GM19455 (cell line): ENCODE results near the gene ACADM.
"Not testable (repeated sequence)": the region's sequence is repeated elsewhere in the genome, so short reads cannot be mapped to it uniquely, and the experiment has no call there.

Experiments
- ATAC-seq: cut with Tn5 transposase; IDR thresholded peaks from one replicate; pipeline ENCODE4 v1.9.1; 2021; ENCODE audit not compliant: unreplicated experiment

The ACADM gene

GRCh38 chr1:75724472-75725022, at the start of gene ACADM:
ACADM (plus strand) TSS chr1:75724709; CDS start chr1:75724788, 79 bp downstream.
- ATAC-seq = peak; percentile 86

GRCh38 chr1:75677443-75677842, 47.1 kb upstream of the ACADM start:
- ATAC-seq = no peak

- ATAC-seq = not testable (repeated sequence)
These were observed 46.5 kb upstream of the ACADM start for GRCh38 chr1:75677964-75678363.

- no peak for ATAC-seq
These were observed 34.0 kb upstream of the ACADM start for GRCh38 chr1:75690547-75690946.

GRCh38 chr1:75693551-75693950, 31.0 kb upstream of the ACADM start:
- ATAC-seq = no peak

GRCh38 chr1:75696000-75696399, 28.5 kb upstream of the ACADM start:
- no peak for ATAC-seq

GRCh38 chr1:75707191-75707590, 17.3 kb upstream of the ACADM start:
- ATAC-seq = no peak

GRCh38 chr1:75708910-75709309, 15.6 kb upstream of the ACADM start:
- ATAC-seq = no peak

GRCh38 chr1:75710832-75711231, 13.7 kb upstream of the ACADM start:
- no peak for ATAC-seq

- no peak for ATAC-seq
These were observed 12.7 kb upstream of the ACADM start for GRCh38 chr1:75711846-75712245.

- ATAC-seq = no peak
These were observed 12.2 kb upstream of the ACADM start for GRCh38 chr1:75712306-75712705.

GRCh38 chr1:75719810-75720209, 4.7 kb upstream of the ACADM start:
- no peak for ATAC-seq

GRCh38 chr1:75720325-75720724, 4.2 kb upstream of the ACADM start:
- no peak for ATAC-seq

GRCh38 chr1:75720820-75721219, 3.7 kb upstream of the ACADM start:
- no peak for ATAC-seq

GRCh38 chr1:75722246-75722645, 2.3 kb upstream of the ACADM start:
- ATAC-seq = not testable (repeated sequence)

- ATAC-seq = no peak
These were observed 1.5 kb upstream of the ACADM start for GRCh38 chr1:75722966-75723365.

GRCh38 chr1:75723989-75724471, 479 bp upstream of the ACADM start:
- ATAC-seq = peak; percentile 74

GRCh38 chr1:75725266-75725665, 757 bp downstream of the ACADM start:
- no peak for ATAC-seq

- ATAC-seq = no peak
These were observed 1.4 kb downstream of the ACADM start for GRCh38 chr1:75725861-75726361.

- ATAC-seq = no peak
These were observed 3.1 kb downstream of the ACADM start for GRCh38 chr1:75727571-75727970.

- ATAC-seq = no peak
These were observed 5.9 kb downstream of the ACADM start for GRCh38 chr1:75730432-75730831.

GRCh38 chr1:75731881-75732280, 7.4 kb downstream of the ACADM start:
- ATAC-seq = no peak

GRCh38 chr1:75732703-75733102, 8.2 kb downstream of the ACADM start:
- no peak for ATAC-seq
